GM12878 (cell line): Measurements from ENCODE around the gene LARGE1. TPM values are rescaled to one million over a fixed set of nuclear protein-coding genes. Genes with fewer than 3 reads are reported as not detected.

Experiments
- ATAC-seq: fragments of 200-7000 bp; cut with Tn5 transposase; 3 replicates; pipeline ENCODE4 v1.9.1; 2020; ENCODE audit warnings: mild to moderate bottlenecking, moderate library complexity
- BruUV-seq: library from RNA; stranded (reverse); fragments of 400-500 nt; replicated peaks from 2 replicates; lab custom pipeline; 2021; lab: Mats Ljungman, UMichigan
- CTCF ChIA-PET: fragments of 300-600 bp; sonication (Branson Sonifier 250); formaldehyde crosslinking; extraction: SDS; loops from one replicate; lab custom pipeline; 2021; ENCODE audit warnings: inconsistent platforms; lab: Yijun Ruan, JAX
- POLR2A ChIA-PET: fragments of 350-600 bp; formaldehyde crosslinking; extraction: SDS; loops from one replicate; lab custom pipeline; 2021; ENCODE audit warnings: inconsistent platforms; lab: Charles Lee
- RAD21 ChIA-PET: fragments of 300-600 bp; sonication (Branson Sonifier 250); formaldehyde crosslinking; loops from one replicate; lab custom pipeline; 2023; ENCODE audit warnings: antibody characterized with exemption; ENCODE audit not compliant: unreplicated experiment; lab: Charles Lee
- SMC1A ChIA-PET: fragments of 300-600 bp; sonication (Branson Sonifier 250); formaldehyde crosslinking; loops from one replicate; lab custom pipeline; 2023; ENCODE audit not compliant: unreplicated experiment, uncharacterized antibody; lab: Charles Lee
- DNase-seq: peaks from one replicate; pipeline ENCODE4 v3.0.0-alpha.2; 2011; ENCODE audit warnings: low read depth, low spot score
- FAIRE-seq: peaks from 3 replicates; lab custom pipeline; 2011; peaks lifted over from hg19 to GRCh38; lab: Jason Lieb, UNC
- H2AFZ ChIP-seq: 2 replicates; pipeline ENCODE4 v1.6.0; 2011; ENCODE audit warnings: low read depth, low read length, control low read depth; ENCODE audit not compliant: control insufficient read depth
- H3K27ac ChIP-seq: 2 replicates; pipeline ENCODE4 v1.5.1; 2011; ENCODE audit warnings: control low read depth; ENCODE audit not compliant: control insufficient read depth, insufficient read depth
- H3K27me3 ChIP-seq, 2 experiments: replicated peaks in 1 of 2; 2 replicates each; pipeline versions ENCODE4 v1.6.0 to v1.6.1; 2011; ENCODE audit warnings: low read length in 1 of 2; ENCODE audit not compliant: control insufficient read depth in 2 of 2, insufficient read depth in 2 of 2
- H3K36me3 ChIP-seq, 2 experiments: 2 replicates each; pipeline ENCODE4 v1.5.1; 2011; ENCODE audit warnings: low read length in 1 of 2; ENCODE audit not compliant: control insufficient read depth in 2 of 2, insufficient read depth in 2 of 2
- H3K4me1 ChIP-seq: 2 replicates; pipeline ENCODE4 v1.6.1; 2011; ENCODE audit warnings: mild to moderate bottlenecking, low read length, moderate library complexity, mixed read lengths; ENCODE audit not compliant: control insufficient read depth, insufficient read depth
- H3K4me2 ChIP-seq: 2 replicates; pipeline ENCODE4 v1.6.0; 2011; ENCODE audit warnings: control low read depth; ENCODE audit not compliant: control insufficient read depth, insufficient read depth
- H3K4me3 ChIP-seq: fragments of 200-600 bp; sonication (generic); 2 replicates; pipeline ENCODE4 v1.5.1; 2016
- H3K79me2 ChIP-seq: 2 replicates; pipeline ENCODE4 v1.6.0; 2011; ENCODE audit warnings: low read length; ENCODE audit not compliant: control insufficient read depth, insufficient read depth
- H3K9ac ChIP-seq: 2 replicates; pipeline ENCODE4 v1.8.0; 2011; ENCODE audit warnings: low read length, control low read depth, mixed read lengths; ENCODE audit not compliant: control insufficient read depth, insufficient read depth
- H3K9me3 ChIP-seq: replicated peaks from 3 replicates; pipeline ENCODE4 v1.5.1; 2011; ENCODE audit warnings: mild to moderate bottlenecking, low read length; ENCODE audit not compliant: control insufficient read depth, insufficient read depth
- H4K20me1 ChIP-seq: 2 replicates; pipeline ENCODE4 v1.6.0; 2011; ENCODE audit not compliant: control insufficient read depth, insufficient read depth
- CHD4 ChIP-seq: fragments of 200-600 bp; sonication (generic); IDR thresholded peaks from 2 replicates; pipeline ENCODE4 v1.6.1; 2016; ENCODE audit warnings: mild to moderate bottlenecking
- ESRRA ChIP-seq: IDR thresholded peaks from 2 replicates; pipeline ENCODE4 v1.6.1; 2012; ENCODE audit warnings: mild to moderate bottlenecking, low read length, improper control_type of control experiment
- FOS ChIP-seq: IDR thresholded peaks from 3 replicates; pipeline ENCODE4 v1.6.1; 2011; ENCODE audit warnings: borderline replicate concordance; ENCODE audit not compliant: insufficient read length; ENCODE audit errors: extremely low read depth
- GABPA ChIP-seq: IDR thresholded peaks from 2 replicates; pipeline ENCODE4 v1.6.1; 2014; ENCODE audit warnings: antibody characterized with exemption, low read depth, mild to moderate bottlenecking, inconsistent platforms
- HCFC1 ChIP-seq: fragments of 150-350 bp; IDR thresholded peaks from 2 replicates; pipeline ENCODE4 v1.6.1; 2014; ENCODE audit warnings: low read length
- RBBP5 ChIP-seq: fragments of 200-600 bp; sonication (generic); conservative IDR thresholded peaks from 2 replicates; pipeline ENCODE4 v1.6.1; 2016
- SIN3A ChIP-seq: IDR thresholded peaks from 2 replicates; pipeline ENCODE4 v1.6.1; 2012; ENCODE audit warnings: low read depth, low read length, improper control_type of control experiment
- TAF1 ChIP-seq: IDR thresholded peaks from 2 replicates; pipeline ENCODE4 v1.6.1; 2011; ENCODE audit warnings: mild to moderate bottlenecking, low read depth, low read length, borderline replicate concordance
- ZNF384 ChIP-seq: IDR thresholded peaks from 2 replicates; pipeline ENCODE4 v1.6.1; 2012; ENCODE audit warnings: low read depth, mild to moderate bottlenecking, low read length, improper control_type of control experiment, borderline replicate concordance
- ZNF622 ChIP-seq: fragments of 450-650 bp; IDR thresholded peaks from 2 replicates; pipeline ENCODE4 v1.6.1; 2017; ENCODE audit warnings: mild to moderate bottlenecking, inconsistent platforms
- WGBS: methylation state at CpG from one replicate; pipeline ENCODE4 v1.1.6; 2016; ENCODE audit warnings: low lambda C conversion rate; ENCODE audit not compliant: insufficient replicate concordance, insufficient coverage; ENCODE audit errors: missing lambda C conversion rate; 5-methylcytosine and 5-hydroxymethylcytosine counted together
- in situ Hi-C: fragments of 300-500 bp; cut with MboI; formaldehyde crosslinking; loops from 9 replicates; pipeline ENCODE4 v1.14.3; 2018; ENCODE audit warnings: mixed read lengths
- intact Hi-C: fragments of 100-400 bp; cut with micrococcal nuclease; formaldehyde crosslinking; loops from one replicate; pipeline ENCODE4 v1.14.2; 2022; ENCODE audit not compliant: unreplicated experiment
- polyA plus RNA-seq, 11 experiments: library from polyadenylated mRNA; depleted of rRNA in 4 of 11; unstranded in 6 of 11; stranded (reverse) in 5 of 11; fragments of >200 nt; fragmentation: Nextera tagmentation in 4 of 11; fragmentation: Illumina TruSeq in 1 of 11; extraction: Ambion mirVana in 4 of 11; extraction: Trizol in 1 of 11; gene quantifications; 1 replicate in 1 of 11; 2 replicates in 10 of 11; pipeline versions ENCODE4 v1.2.1 to v1.2.3, GENCODE V29; 2011 to 2016; ENCODE audit warnings: inconsistent platforms in 2 of 11, missing spikeins in 2 of 11, low read depth in 1 of 11
- total RNA-seq, 4 experiments: library from RNA; depleted of rRNA in 3 of 4; stranded (reverse); fragments of >200 nt in 3 of 4; fragmentation: Illumina TruSeq in 1 of 4; extraction: Trizol in 1 of 4; gene quantifications; 2 replicates each; pipeline versions ENCODE4 v1.2.1 to v1.2.3, GENCODE V29; 2013 to 2021
- TF ChIP-seq, protein P1 (sequence below): fragments of 450-650 bp; IDR thresholded peaks from 2 replicates; pipeline ENCODE4 v1.6.1; 2018; ENCODE audit warnings: mild to moderate bottlenecking, low read depth, moderate library complexity; ENCODE audit not compliant: partially characterized antibody
- TF ChIP-seq, protein P2 (sequence below): fragments of 450-650 bp; IDR thresholded peaks from 2 replicates; pipeline ENCODE4 v1.6.1; 2017; ENCODE audit warnings: borderline replicate concordance
- TF ChIP-seq, protein P3 (sequence below): fragments of 450-650 bp; IDR thresholded peaks from 2 replicates; pipeline ENCODE4 v1.6.1; 2016; ENCODE audit warnings: mild to moderate bottlenecking
- TF ChIP-seq, protein P4 (sequence below): IDR thresholded peaks from 2 replicates; pipeline ENCODE4 v1.6.1; 2011; ENCODE audit warnings: low read depth, low read length, improper control_type of control experiment, borderline replicate concordance

LARGE1 gene
- total and polyA plus RNA-seq, 10 of the 15 experiments (the other 5 are each of a cell fraction or from before 2014, with no cell fraction given), result 3.2 to 41.4 (median 17.3) TPM

DNA sequence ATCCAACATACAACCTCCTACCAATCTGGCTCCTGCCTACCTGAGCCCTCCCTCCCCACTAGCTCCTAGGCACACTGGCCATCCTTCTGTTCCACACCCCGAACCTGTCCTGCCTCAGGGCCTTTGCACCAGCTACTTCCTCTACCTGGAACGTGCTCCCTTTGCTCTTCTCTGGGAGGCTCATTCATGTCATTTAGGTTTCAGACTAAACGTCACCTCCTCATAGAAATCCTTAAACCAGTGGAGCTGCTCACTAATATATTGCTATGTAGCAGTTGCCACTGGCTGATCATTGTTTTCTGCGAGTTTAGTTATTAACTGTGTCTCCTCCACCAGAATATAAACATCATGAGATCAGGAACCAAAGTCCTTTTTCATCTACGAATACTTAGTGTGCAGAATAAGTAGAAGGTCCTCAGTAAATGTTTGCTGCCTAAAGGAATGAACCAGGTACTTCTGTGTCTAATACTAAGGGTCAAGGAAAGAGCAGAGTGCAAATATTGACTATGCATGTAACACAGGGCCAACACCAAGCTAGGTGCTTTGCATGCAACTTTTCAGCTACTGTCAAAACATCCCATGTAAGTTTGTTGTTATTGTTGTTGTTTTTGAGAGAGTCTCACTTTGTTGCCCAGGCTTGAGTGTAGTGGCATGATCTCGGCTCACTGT, 584.5 kb downstream of the LARGE1 start:
- TF ChIP-seq, protein P1, sequence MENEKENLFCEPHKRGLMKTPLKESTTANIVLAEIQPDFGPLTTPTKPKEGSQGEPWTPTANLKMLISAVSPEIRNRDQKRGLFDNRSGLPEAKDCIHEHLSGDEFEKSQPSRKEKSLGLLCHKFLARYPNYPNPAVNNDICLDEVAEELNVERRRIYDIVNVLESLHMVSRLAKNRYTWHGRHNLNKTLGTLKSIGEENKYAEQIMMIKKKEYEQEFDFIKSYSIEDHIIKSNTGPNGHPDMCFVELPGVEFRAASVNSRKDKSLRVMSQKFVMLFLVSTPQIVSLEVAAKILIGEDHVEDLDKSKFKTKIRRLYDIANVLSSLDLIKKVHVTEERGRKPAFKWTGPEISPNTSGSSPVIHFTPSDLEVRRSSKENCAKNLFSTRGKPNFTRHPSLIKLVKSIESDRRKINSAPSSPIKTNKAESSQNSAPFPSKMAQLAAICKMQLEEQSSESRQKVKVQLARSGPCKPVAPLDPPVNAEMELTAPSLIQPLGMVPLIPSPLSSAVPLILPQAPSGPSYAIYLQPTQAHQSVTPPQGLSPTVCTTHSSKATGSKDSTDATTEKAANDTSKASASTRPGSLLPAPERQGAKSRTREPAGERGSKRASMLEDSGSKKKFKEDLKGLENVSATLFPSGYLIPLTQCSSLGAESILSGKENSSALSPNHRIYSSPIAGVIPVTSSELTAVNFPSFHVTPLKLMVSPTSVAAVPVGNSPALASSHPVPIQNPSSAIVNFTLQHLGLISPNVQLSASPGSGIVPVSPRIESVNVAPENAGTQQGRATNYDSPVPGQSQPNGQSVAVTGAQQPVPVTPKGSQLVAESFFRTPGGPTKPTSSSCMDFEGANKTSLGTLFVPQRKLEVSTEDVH, result no peak
- no peak for TF ChIP-seq TAF1
- TF ChIP-seq FOS, result no peak
- TF ChIP-seq, protein P2, sequence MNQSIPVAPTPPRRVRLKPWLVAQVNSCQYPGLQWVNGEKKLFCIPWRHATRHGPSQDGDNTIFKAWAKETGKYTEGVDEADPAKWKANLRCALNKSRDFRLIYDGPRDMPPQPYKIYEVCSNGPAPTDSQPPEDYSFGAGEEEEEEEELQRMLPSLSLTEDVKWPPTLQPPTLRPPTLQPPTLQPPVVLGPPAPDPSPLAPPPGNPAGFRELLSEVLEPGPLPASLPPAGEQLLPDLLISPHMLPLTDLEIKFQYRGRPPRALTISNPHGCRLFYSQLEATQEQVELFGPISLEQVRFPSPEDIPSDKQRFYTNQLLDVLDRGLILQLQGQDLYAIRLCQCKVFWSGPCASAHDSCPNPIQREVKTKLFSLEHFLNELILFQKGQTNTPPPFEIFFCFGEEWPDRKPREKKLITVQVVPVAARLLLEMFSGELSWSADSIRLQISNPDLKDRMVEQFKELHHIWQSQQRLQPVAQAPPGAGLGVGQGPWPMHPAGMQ, result no peak
- no peak for TF ChIP-seq HCFC1
- TF ChIP-seq GABPA, result no peak
- TF ChIP-seq CHD4, result no peak
- no peak for TF ChIP-seq ZNF384
- no peak for TF ChIP-seq ESRRA
- TF ChIP-seq SIN3A, result no peak
- no peak for TF ChIP-seq RBBP5
- no peak for TF ChIP-seq ZNF622
- TF ChIP-seq, protein P3, sequence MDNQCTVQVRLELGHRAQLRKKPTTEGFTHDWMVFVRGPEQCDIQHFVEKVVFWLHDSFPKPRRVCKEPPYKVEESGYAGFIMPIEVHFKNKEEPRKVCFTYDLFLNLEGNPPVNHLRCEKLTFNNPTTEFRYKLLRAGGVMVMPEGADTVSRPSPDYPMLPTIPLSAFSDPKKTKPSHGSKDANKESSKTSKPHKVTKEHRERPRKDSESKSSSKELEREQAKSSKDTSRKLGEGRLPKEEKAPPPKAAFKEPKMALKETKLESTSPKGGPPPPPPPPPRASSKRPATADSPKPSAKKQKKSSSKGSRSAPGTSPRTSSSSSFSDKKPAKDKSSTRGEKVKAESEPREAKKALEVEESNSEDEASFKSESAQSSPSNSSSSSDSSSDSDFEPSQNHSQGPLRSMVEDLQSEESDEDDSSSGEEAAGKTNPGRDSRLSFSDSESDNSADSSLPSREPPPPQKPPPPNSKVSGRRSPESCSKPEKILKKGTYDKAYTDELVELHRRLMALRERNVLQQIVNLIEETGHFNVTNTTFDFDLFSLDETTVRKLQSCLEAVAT, result no peak
- TF ChIP-seq, protein P4, sequence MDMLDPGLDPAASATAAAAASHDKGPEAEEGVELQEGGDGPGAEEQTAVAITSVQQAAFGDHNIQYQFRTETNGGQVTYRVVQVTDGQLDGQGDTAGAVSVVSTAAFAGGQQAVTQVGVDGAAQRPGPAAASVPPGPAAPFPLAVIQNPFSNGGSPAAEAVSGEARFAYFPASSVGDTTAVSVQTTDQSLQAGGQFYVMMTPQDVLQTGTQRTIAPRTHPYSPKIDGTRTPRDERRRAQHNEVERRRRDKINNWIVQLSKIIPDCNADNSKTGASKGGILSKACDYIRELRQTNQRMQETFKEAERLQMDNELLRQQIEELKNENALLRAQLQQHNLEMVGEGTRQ, result no peak
- FAIRE-seq (no peak), ATAC-seq (no peak), DNase-seq (no peak)
- CTCF ChIA-PET, result no interaction called here
- BruUV-seq, result no TSS peak
- RAD21 ChIA-PET, result no interaction called here
- SMC1A ChIA-PET, result interaction anchor here (1.6 kb wide), 1 partner anchor 10 kb away, joined by 3 read pairs; no protein-coding TSS in a partner anchor
- Histone ChIP-seq H4K20me1 (no peaks in the 10 kb centered on the region), H3K9ac (no peak overlapping the region), H3K4me3 (no peak overlapping the region), H3K4me2 (no peak overlapping the region), H3K9me3 (no peaks in the 10 kb centered on the region; the same call in 2 of the 3 replicates), H3K79me2 (no peaks in the 10 kb centered on the region), H3K4me1 (no peaks in the 10 kb centered on the region), H3K36me3 (no peaks in the 10 kb centered on the region; a peak in 1 of 4 replicates), H3K27me3 (no peaks in the 10 kb centered on the region), H2AFZ (no peak overlapping the region), H3K27ac (no peak overlapping the region)
- in situ Hi-C loops (no loop called here), intact Hi-C loops (no loop called here)
- POLR2A ChIA-PET, result no interaction called here
- 84% methylated on average over 6 of the region's 6 CpGs for WGBS
